Measurements from ENCODE around the gene UBR4.
"Not testable (repeated sequence)": the region's sequence is repeated elsewhere in the genome, so short reads cannot be mapped to it uniquely, and the experiment has no call there.

The UBR4 gene

GRCh38 chr1:19209990-19210771 is at the start of gene UBR4:
TSS of gene UBR4 (minus strand) at chr1:19210266. CDS start at chr1:19210248, 18 bp downstream.
- DNase-seq (ENCODE audit: low read depth), result peak; percentile 95

GRCh38 chr1:19258353-19258752 is 48.3 kb upstream of the UBR4 start:
- DNase-seq (ENCODE audit: low read depth), result no peak

GRCh38 chr1:19257178-19257914 is 47.3 kb upstream of the UBR4 start:
- no peak for DNase-seq (ENCODE audit: low read depth)

GRCh38 chr1:19256301-19256700 is 46.2 kb upstream of the UBR4 start:
- not testable (repeated sequence) for DNase-seq (ENCODE audit: low read depth)

GRCh38 chr1:19255288-19255687 is 45.2 kb upstream of the UBR4 start:
- no peak for DNase-seq (ENCODE audit: low read depth)

GRCh38 chr1:19254416-19254815 is 44.4 kb upstream of the UBR4 start:
- no peak for DNase-seq (ENCODE audit: low read depth)

- peak; percentile 87 for DNase-seq (ENCODE audit: low read depth)
These were observed 41.5 kb upstream of the UBR4 start, which contains the start of the genes EMC1 and MRTO4 for GRCh38 chr1:19251305-19252196. TSS of gene EMC1 (minus strand) at chr1:19251524. CDS start at chr1:19251509, 15 bp downstream. TSS of gene MRTO4 (plus strand) at chr1:19251805. CDS start at chr1:19251836, 31 bp downstream.

- DNase-seq (ENCODE audit: low read depth), result no peak
These were observed 40.7 kb upstream of the UBR4 start for GRCh38 chr1:19250629-19251304.

GRCh38 chr1:19240673-19241538 is 30.8 kb upstream of the UBR4 start:
- peak; percentile 54 for DNase-seq (ENCODE audit: low read depth)

GRCh38 chr1:19239876-19240275 is 29.8 kb upstream of the UBR4 start:
- DNase-seq (ENCODE audit: low read depth), result no peak

- DNase-seq (ENCODE audit: low read depth), result no peak
These were observed 24.2 kb upstream of the UBR4 start for GRCh38 chr1:19234224-19234623.

- DNase-seq (ENCODE audit: low read depth), result no peak
These were observed 22.4 kb upstream of the UBR4 start for GRCh38 chr1:19232524-19232846.

GRCh38 chr1:19231736-19232523 is 21.9 kb upstream of the UBR4 start:
- DNase-seq (ENCODE audit: low read depth), result not testable (repeated sequence)

GRCh38 chr1:19229828-19230325 is 19.8 kb upstream of the UBR4 start:
- no peak for DNase-seq (ENCODE audit: low read depth)

- no peak for DNase-seq (ENCODE audit: low read depth)
These were observed 19.2 kb upstream of the UBR4 start for GRCh38 chr1:19229229-19229628.

- DNase-seq (ENCODE audit: low read depth), result no peak
These were observed 13.1 kb upstream of the UBR4 start for GRCh38 chr1:19222979-19223824.

- no peak for DNase-seq (ENCODE audit: low read depth)
These were observed 12.5 kb upstream of the UBR4 start for GRCh38 chr1:19222573-19222972.

GRCh38 chr1:19220991-19221390 is 10.9 kb upstream of the UBR4 start:
- DNase-seq (ENCODE audit: low read depth), result no peak

All from stimulated activated CD4-positive, alpha-beta T cell treated with anti-CD3 and anti-CD28 coated beads, Interleukin-2, amount 100 ng/mL, for 4 hours (primary cell).